Measurements from ENCODE around the gene SPAG16. TPM values are rescaled to one million over a fixed set of nuclear protein-coding genes. Genes with fewer than 3 reads are reported as not detected.

Gene SPAG16
- total RNA-seq, 1 donor from 2014 or later: 16.7 TPM

DNA sequence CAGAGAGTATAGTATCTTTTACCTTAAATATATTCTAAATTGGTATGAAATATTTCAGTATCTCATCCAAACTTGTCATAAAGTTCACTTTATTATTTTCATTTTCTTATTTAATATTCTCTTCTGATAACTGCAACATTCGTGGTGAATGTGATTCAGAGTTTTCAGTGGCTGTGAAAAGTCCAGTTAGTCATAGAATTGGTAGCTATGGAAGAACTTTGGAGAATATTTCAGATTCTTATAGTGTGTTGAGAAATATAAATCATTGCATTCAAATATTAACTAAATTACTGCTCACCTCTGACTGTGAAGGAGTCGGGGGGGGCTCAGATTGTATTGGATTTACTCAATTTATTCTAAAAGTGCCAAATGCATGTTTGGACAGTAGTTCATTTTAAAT, 948.0 kb downstream of the SPAG16 start:
- peak; percentile 2 for DNase-seq (ENCODE audit: low read depth)
- Mint-ChIP-seq H3K27me3 (ENCODE audit: low read depth, unreplicated experiment) (no peaks in the 10 kb centered on the region), H3K27ac (ENCODE audit: unreplicated experiment) (no peak overlapping the region), H3K36me3 (ENCODE audit: low read depth, unreplicated experiment) (no peaks in the 10 kb centered on the region), H3K4me3 (ENCODE audit: unreplicated experiment) (no peak overlapping the region), H3K9me3 (ENCODE audit: unreplicated experiment) (peaks cover 3% of the 10 kb centered on the region), H3K4me1 (ENCODE audit: low read depth, unreplicated experiment) (peaks cover 1% of the 10 kb centered on the region)
- no peaks in the 10 kb centered on the region for H3K9me3 ChIP-seq (ENCODE audit: insufficient read depth, low read depth, low read length)
- H3K79me2 ChIP-seq (ENCODE audit: insufficient read depth, low read length): no peaks in the 10 kb centered on the region
- H3K4me3 ChIP-seq (ENCODE audit: insufficient read depth, low read depth, low read length): no peak overlapping the region
- no peak overlapping the region for H3K4me2 ChIP-seq (ENCODE audit: low read length)
- H3K27me3 ChIP-seq (ENCODE audit: insufficient read depth, low read length): no peaks in the 10 kb centered on the region
- no peak overlapping the region for H2AFZ ChIP-seq (ENCODE audit: low read depth, low read length)
- FAIRE-seq: no peak
- H4K20me1 ChIP-seq (ENCODE audit: insufficient read depth, low read length): no peaks in the 10 kb centered on the region
- TF ChIP-seq CTCF (IDR thresholded peaks at IDR 0.05; ENCODE audit: insufficient read depth, low read depth, low read length): no peak
- no peak for TF ChIP-seq EZH2 (IDR thresholded peaks at IDR 0.05; ENCODE audit: insufficient read depth, low read length)
- H3K36me3 ChIP-seq (ENCODE audit: insufficient read depth, low read length): no peaks in the 10 kb centered on the region
- no peak overlapping the region for H3K27ac ChIP-seq (ENCODE audit: low read depth, low read length)
- H3K4me1 ChIP-seq (ENCODE audit: insufficient read depth, low read length): no peaks in the 10 kb centered on the region
- no peak overlapping the region for H3K9ac ChIP-seq (ENCODE audit: low read length)

DNA sequence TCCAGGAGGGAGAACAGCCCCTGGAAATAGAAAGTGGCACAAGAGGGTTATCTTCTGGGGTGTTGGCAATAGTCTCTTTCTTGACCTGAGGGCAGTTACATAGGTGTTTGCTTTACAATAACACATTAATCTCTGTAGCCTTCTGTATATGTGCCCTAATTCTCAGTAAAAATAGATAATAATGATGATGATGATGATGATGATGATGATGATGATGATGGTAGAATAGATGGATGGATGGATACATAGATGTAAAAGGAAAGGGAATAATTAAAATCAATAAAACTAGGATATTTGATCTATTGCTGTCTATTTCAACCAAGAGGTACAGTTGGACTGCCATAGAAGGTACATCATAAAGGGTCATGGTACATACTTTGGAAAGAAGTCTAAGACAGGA, 948.9 kb downstream of the SPAG16 start:
- Histone ChIP-seq H3K9me3 (ENCODE audit: insufficient read depth, low read depth, low read length) (no peaks in the 10 kb centered on the region), H3K27me3 (ENCODE audit: insufficient read depth, low read length) (no peaks in the 10 kb centered on the region), H2AFZ (ENCODE audit: low read depth, low read length) (no peak overlapping the region), H3K36me3 (ENCODE audit: insufficient read depth, low read length) (no peaks in the 10 kb centered on the region), H4K20me1 (ENCODE audit: insufficient read depth, low read length) (no peaks in the 10 kb centered on the region), H3K4me2 (ENCODE audit: low read length) (no peak overlapping the region), H3K79me2 (ENCODE audit: insufficient read depth, low read length) (no peaks in the 10 kb centered on the region), H3K4me1 (ENCODE audit: insufficient read depth, low read length) (no peaks in the 10 kb centered on the region), H3K9ac (ENCODE audit: low read length) (no peak overlapping the region), H3K27ac (ENCODE audit: low read depth, low read length) (no peak overlapping the region), H3K4me3 (ENCODE audit: insufficient read depth, low read depth, low read length) (no peak overlapping the region)
- H3K27me3 Mint-ChIP-seq (ENCODE audit: low read depth, unreplicated experiment): no peaks in the 10 kb centered on the region
- no peaks in the 10 kb centered on the region for H3K36me3 Mint-ChIP-seq (ENCODE audit: low read depth, unreplicated experiment)
- H3K27ac Mint-ChIP-seq (ENCODE audit: unreplicated experiment): no peak overlapping the region
- FAIRE-seq: no peak
- peaks cover 3% of the 10 kb centered on the region for H3K9me3 Mint-ChIP-seq (ENCODE audit: unreplicated experiment)
- DNase-seq (ENCODE audit: low read depth): no peak
- H3K4me3 Mint-ChIP-seq (ENCODE audit: unreplicated experiment): no peak overlapping the region
- H3K4me1 Mint-ChIP-seq (ENCODE audit: low read depth, unreplicated experiment): peaks cover 1% of the 10 kb centered on the region
- TF ChIP-seq CTCF (IDR thresholded peaks at IDR 0.05; ENCODE audit: insufficient read depth, low read depth, low read length) (no peak), EZH2 (IDR thresholded peaks at IDR 0.05; ENCODE audit: insufficient read depth, low read length) (no peak)

DNA sequence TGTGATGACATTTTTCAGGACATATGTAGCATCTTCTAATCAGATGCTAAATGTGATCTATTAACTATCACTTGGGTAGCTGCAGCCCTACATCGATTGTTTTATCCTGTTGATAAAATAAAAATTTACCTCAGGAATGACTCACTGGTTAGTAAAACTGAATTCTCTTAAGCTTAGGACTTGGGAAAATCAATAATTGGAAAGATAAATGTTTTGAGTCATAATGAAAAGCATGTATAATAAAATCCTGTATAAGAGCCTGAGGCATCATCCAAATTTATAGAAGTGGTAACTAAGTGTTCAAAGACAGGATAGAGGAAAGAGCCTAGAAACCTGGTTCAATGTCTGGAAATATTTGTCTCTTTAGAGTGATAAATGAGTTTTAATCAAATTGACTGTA, 958.5 kb downstream of the SPAG16 start:
- Histone ChIP-seq H3K36me3 (ENCODE audit: insufficient read depth, low read length) (no peaks in the 10 kb centered on the region), H3K27ac (ENCODE audit: low read depth, low read length) (no peak overlapping the region), H3K79me2 (ENCODE audit: insufficient read depth, low read length) (no peaks in the 10 kb centered on the region), H3K9me3 (ENCODE audit: insufficient read depth, low read depth, low read length) (no peaks in the 10 kb centered on the region), H3K4me1 (ENCODE audit: insufficient read depth, low read length) (no peaks in the 10 kb centered on the region), H3K4me2 (ENCODE audit: low read length) (no peak overlapping the region), H3K4me3 (ENCODE audit: insufficient read depth, low read depth, low read length) (no peak overlapping the region), H3K27me3 (ENCODE audit: insufficient read depth, low read length) (no peaks in the 10 kb centered on the region), H3K9ac (ENCODE audit: low read length) (no peak overlapping the region), H4K20me1 (ENCODE audit: insufficient read depth, low read length) (no peaks in the 10 kb centered on the region), H2AFZ (ENCODE audit: low read depth, low read length) (no peak overlapping the region)
- no peak overlapping the region for H3K27ac Mint-ChIP-seq (ENCODE audit: unreplicated experiment)
- FAIRE-seq (no peak), DNase-seq (ENCODE audit: low read depth) (no peak)
- peaks cover 6% of the 10 kb centered on the region for H3K4me1 Mint-ChIP-seq (ENCODE audit: low read depth, unreplicated experiment)
- H3K4me3 Mint-ChIP-seq (ENCODE audit: unreplicated experiment): no peak overlapping the region
- no peaks in the 10 kb centered on the region for H3K36me3 Mint-ChIP-seq (ENCODE audit: low read depth, unreplicated experiment)
- H3K27me3 Mint-ChIP-seq (ENCODE audit: low read depth, unreplicated experiment): no peaks in the 10 kb centered on the region
- H3K9me3 Mint-ChIP-seq (ENCODE audit: unreplicated experiment): no peaks in the 10 kb centered on the region
- TF ChIP-seq EZH2 (IDR thresholded peaks at IDR 0.05; ENCODE audit: insufficient read depth, low read length): no peak
- TF ChIP-seq CTCF (IDR thresholded peaks at IDR 0.05; ENCODE audit: insufficient read depth, low read depth, low read length): no peak

Measured in astrocyte (in vitro differentiated cells and primary cell).